ENCODE results near the gene MAST4.
A peak's percentile ranks its signal among the peaks of the same experiment; 100 is the strongest.

MAST4 gene

DNA sequence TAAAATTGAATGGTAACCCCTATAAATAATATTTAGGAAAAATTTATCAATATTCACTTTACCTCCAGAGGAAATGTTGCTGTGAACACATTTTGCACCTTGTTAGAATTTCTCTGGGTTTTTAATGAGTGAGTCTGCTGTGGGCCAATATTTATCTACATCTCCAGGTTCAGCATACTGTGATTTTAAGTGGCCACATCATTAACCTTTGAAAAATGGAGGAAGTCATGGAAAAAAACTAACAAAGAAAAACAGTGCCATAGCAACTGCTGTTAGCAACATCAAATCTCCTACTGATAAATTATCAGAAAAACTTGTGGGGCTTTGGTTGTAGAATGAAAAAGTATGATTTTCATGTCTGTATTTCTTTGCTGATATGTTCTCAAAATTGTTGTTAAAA is 545.5 kb downstream of the MAST4 start:
- no peak overlapping the region for H3K4me3 ChIP-seq
- DNase-seq (ENCODE audit: low read depth, low spot score) = no peak
- H3K27ac ChIP-seq = no peak overlapping the region
- no peaks in the 10 kb centered on the region for H3K36me3 ChIP-seq (ENCODE audit: insufficient read depth, low read length)
- no peaks in the 10 kb centered on the region for H3K9me3 ChIP-seq (ENCODE audit: low read depth, low read length)
- H3K9ac ChIP-seq (ENCODE audit: insufficient read length) = no peak overlapping the region
- TF ChIP-seq FOXP2 (optimal IDR thresholded peaks at IDR 0.05; ENCODE audit: control extremely low read depth, extremely low read length, insufficient read depth) (no peak), POLR2AphosphoS5 (IDR thresholded peaks at IDR 0.05; ENCODE audit: borderline replicate concordance, low read depth, low read length) (no peak), EZH2 (IDR thresholded peaks at IDR 0.05) (no peak)

GRCh38 chr5:67142816-67143215 is 546.6 kb downstream of the MAST4 start:
- Histone ChIP-seq H3K36me3 (ENCODE audit: insufficient read depth, low read length) (no peaks in the 10 kb centered on the region), H3K27ac (no peak overlapping the region), H3K9ac (ENCODE audit: insufficient read length) (no peak overlapping the region), H3K4me3 (no peak overlapping the region), H3K9me3 (ENCODE audit: low read depth, low read length) (no peaks in the 10 kb centered on the region)
- TF ChIP-seq FOXP2 (optimal IDR thresholded peaks at IDR 0.05; ENCODE audit: control extremely low read depth, extremely low read length, insufficient read depth) (no peak), POLR2AphosphoS5 (IDR thresholded peaks at IDR 0.05; ENCODE audit: borderline replicate concordance, low read depth, low read length) (no peak), EZH2 (IDR thresholded peaks at IDR 0.05) (no peak)
- no peak for DNase-seq (ENCODE audit: low read depth, low spot score)

DNA sequence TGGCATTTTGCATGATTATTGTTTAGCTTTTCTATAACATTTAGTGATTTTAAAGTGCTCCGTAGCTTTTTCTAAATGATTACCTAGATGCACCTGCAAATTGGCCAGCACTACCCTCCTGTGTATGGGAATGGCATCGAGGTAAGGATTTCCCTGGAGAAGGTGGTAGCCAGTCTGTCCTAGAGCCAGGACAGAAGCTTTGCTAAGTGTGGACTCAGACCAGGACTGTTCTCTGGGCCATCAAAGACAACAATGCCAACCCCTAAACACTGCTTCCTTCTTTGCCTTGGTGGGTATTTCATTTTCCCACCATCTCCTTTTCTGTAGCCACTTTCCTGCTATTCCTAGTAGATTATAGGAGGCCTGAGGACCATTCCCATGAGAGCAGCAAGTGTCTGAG is 547.4 kb downstream of the MAST4 start:
- TF ChIP-seq POLR2AphosphoS5 (IDR thresholded peaks at IDR 0.05; ENCODE audit: borderline replicate concordance, low read depth, low read length) (no peak), EZH2 (IDR thresholded peaks at IDR 0.05) (no peak), FOXP2 (optimal IDR thresholded peaks at IDR 0.05; ENCODE audit: control extremely low read depth, extremely low read length, insufficient read depth) (no peak)
- no peak for DNase-seq (ENCODE audit: low read depth, low spot score)
- Histone ChIP-seq H3K4me3 (no peak overlapping the region), H3K9ac (ENCODE audit: insufficient read length) (no peak overlapping the region), H3K36me3 (ENCODE audit: insufficient read depth, low read length) (no peaks in the 10 kb centered on the region), H3K27ac (no peak overlapping the region), H3K9me3 (ENCODE audit: low read depth, low read length) (no peaks in the 10 kb centered on the region)

- H3K9me3 ChIP-seq (ENCODE audit: low read depth, low read length) = no peaks in the 10 kb centered on the region
- H3K9ac ChIP-seq (ENCODE audit: insufficient read length) = no peak overlapping the region
- no peaks in the 10 kb centered on the region for H3K36me3 ChIP-seq (ENCODE audit: insufficient read depth, low read length)
- TF ChIP-seq EZH2 (IDR thresholded peaks at IDR 0.05) = no peak
- no peak for TF ChIP-seq FOXP2 (optimal IDR thresholded peaks at IDR 0.05; ENCODE audit: control extremely low read depth, extremely low read length, insufficient read depth)
- no peak for TF ChIP-seq POLR2AphosphoS5 (IDR thresholded peaks at IDR 0.05; ENCODE audit: borderline replicate concordance, low read depth, low read length)
- no peak for DNase-seq (ENCODE audit: low read depth, low spot score)
- H3K27ac ChIP-seq = no peak overlapping the region
- no peak overlapping the region for H3K4me3 ChIP-seq
These were observed 548.0 kb downstream of the MAST4 start for GRCh38 chr5:67144183-67144639.

DNA sequence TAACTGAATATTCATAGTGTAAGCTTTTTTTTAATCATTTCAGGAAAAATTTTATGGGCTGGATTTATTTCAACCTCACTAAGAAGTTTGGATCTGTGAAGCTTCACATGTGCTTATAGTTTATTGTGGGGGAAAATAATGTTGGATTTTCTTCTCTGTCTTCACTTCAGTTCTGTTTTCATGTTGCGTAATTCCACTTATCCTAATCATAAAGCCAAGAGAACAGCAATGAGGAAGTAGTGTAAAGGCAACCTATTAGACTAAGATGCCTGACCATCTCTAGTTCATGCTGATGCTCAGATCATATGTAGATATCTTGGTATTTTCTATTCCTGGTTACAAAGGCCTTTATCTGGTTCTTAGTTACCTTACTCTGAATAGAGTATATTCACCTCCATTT is 550.4 kb downstream of the MAST4 start:
- peak; percentile 34 for DNase-seq (ENCODE audit: low read depth, low spot score)
- Histone ChIP-seq H3K4me3 (no peak overlapping the region), H3K9me3 (ENCODE audit: low read depth, low read length) (no peaks in the 10 kb centered on the region), H3K36me3 (ENCODE audit: insufficient read depth, low read length) (no peaks in the 10 kb centered on the region), H3K27ac (no peak overlapping the region), H3K9ac (ENCODE audit: insufficient read length) (no peak overlapping the region)
- TF ChIP-seq EZH2 (IDR thresholded peaks at IDR 0.05) (no peak), POLR2AphosphoS5 (IDR thresholded peaks at IDR 0.05; ENCODE audit: borderline replicate concordance, low read depth, low read length) (no peak), FOXP2 (optimal IDR thresholded peaks at IDR 0.05; ENCODE audit: control extremely low read depth, extremely low read length, insufficient read depth) (no peak)

DNA sequence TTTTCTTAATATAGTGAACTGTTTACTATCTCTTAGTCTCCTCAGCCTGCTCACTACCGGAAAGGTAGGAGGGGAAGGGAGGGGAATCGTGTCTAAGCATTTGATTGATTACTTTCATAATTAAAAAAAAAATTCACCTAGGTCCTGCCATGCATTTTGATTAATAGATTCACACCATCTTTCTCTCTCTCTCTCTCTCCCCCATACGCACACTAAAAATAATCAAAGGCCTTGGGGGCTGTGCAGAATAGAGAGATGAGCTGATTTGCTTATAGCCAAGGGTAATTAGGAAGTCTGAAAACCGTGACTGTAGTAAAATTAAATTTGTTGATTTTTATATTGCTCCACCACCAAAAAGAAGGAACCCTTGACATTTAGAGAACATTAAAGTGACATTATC is 550.8 kb downstream of the MAST4 start:
- no peak overlapping the region for H3K9ac ChIP-seq (ENCODE audit: insufficient read length)
- no peak overlapping the region for H3K27ac ChIP-seq
- no peak for DNase-seq (ENCODE audit: low read depth, low spot score)
- no peaks in the 10 kb centered on the region for H3K9me3 ChIP-seq (ENCODE audit: low read depth, low read length)
- TF ChIP-seq POLR2AphosphoS5 (IDR thresholded peaks at IDR 0.05; ENCODE audit: borderline replicate concordance, low read depth, low read length) (no peak), EZH2 (IDR thresholded peaks at IDR 0.05) (no peak), FOXP2 (optimal IDR thresholded peaks at IDR 0.05; ENCODE audit: control extremely low read depth, extremely low read length, insufficient read depth) (no peak)
- H3K36me3 ChIP-seq (ENCODE audit: insufficient read depth, low read length) = no peaks in the 10 kb centered on the region
- H3K4me3 ChIP-seq = no peak overlapping the region

- no peaks in the 10 kb centered on the region for H3K9me3 ChIP-seq (ENCODE audit: low read depth, low read length)
- no peak for TF ChIP-seq FOXP2 (optimal IDR thresholded peaks at IDR 0.05; ENCODE audit: control extremely low read depth, extremely low read length, insufficient read depth)
- DNase-seq (ENCODE audit: low read depth, low spot score) = no peak
- no peaks in the 10 kb centered on the region for H3K36me3 ChIP-seq (ENCODE audit: insufficient read depth, low read length)
- no peak overlapping the region for H3K27ac ChIP-seq
- H3K9ac ChIP-seq (ENCODE audit: insufficient read length) = no peak overlapping the region
- H3K4me3 ChIP-seq = no peak overlapping the region
These were observed 551.6 kb downstream of the MAST4 start for GRCh38 chr5:67147760-67148159.

GRCh38 chr5:67149057-67149950 is 553.1 kb downstream of the MAST4 start:
- no peaks in the 10 kb centered on the region for H3K36me3 ChIP-seq (ENCODE audit: insufficient read depth, low read length)
- TF ChIP-seq EZH2 (IDR thresholded peaks at IDR 0.05) = no peak
- TF ChIP-seq POLR2AphosphoS5 (IDR thresholded peaks at IDR 0.05; ENCODE audit: borderline replicate concordance, low read depth, low read length) = no peak
- TF ChIP-seq FOXP2 (optimal IDR thresholded peaks at IDR 0.05; ENCODE audit: control extremely low read depth, extremely low read length, insufficient read depth) = no peak
- no peak for DNase-seq (ENCODE audit: low read depth, low spot score)

More at GRCh38 chr5:67149057-67149950, 553.1 kb downstream of the MAST4 start:
- Histone ChIP-seq H3K4me3 (no peak overlapping the region), H3K9ac (ENCODE audit: insufficient read length) (no peak overlapping the region), H3K27ac (no peak overlapping the region), H3K9me3 (ENCODE audit: low read depth, low read length) (no peaks in the 10 kb centered on the region)

Data from SK-N-MC (cell line).